ELR (cell line): Measurements from ENCODE around the gene CPXM1.
A peak's percentile ranks its signal among the peaks of the same experiment; 100 is the strongest.
"Not testable (repeated sequence)": the region's sequence is repeated elsewhere in the genome, so short reads cannot be mapped to it uniquely, and the experiment has no call there.

ENCODE experiments used
- DNase-seq: peaks from one replicate; pipeline ENCODE4 v3.0.0-alpha.2; 2015; ENCODE audit warnings: low read depth

Gene CPXM1

GRCh38 chr20:2800521-2801285 lies at the start of gene CPXM1:
CPXM1 (minus strand) TSS chr20:2800627; CDS start chr20:2800572, 55 bp downstream.
- no peak for DNase-seq

- no peak for DNase-seq
These were observed 49.1 kb upstream of the CPXM1 start for GRCh38 chr20:2849529-2849928.

- DNase-seq = no peak
These were observed 47.4 kb upstream of the CPXM1 start for GRCh38 chr20:2847802-2848201.

- no peak for DNase-seq
These were observed 46.3 kb upstream of the CPXM1 start for GRCh38 chr20:2846698-2847097.

GRCh38 chr20:2845607-2846006 lies 45.2 kb upstream of the CPXM1 start:
- no peak for DNase-seq

- DNase-seq = peak; percentile 83
These were observed 40.6 kb upstream of the CPXM1 start for GRCh38 chr20:2840967-2841531.

- peak; percentile 88 for DNase-seq
These were observed 39.9 kb upstream of the CPXM1 start, which contains the start of the genes PCED1A and VPS16 for GRCh38 chr20:2840138-2840966. PCED1A (minus strand) TSS chr20:2840655; CDS start chr20:2839912, 743 bp downstream. VPS16 (plus strand) TSS chr20:2840745; CDS start chr20:2840775, 30 bp downstream.

GRCh38 chr20:2839732-2840137 lies 39.3 kb upstream of the CPXM1 start:
- DNase-seq = no peak

GRCh38 chr20:2838847-2839671 lies 38.6 kb upstream of the CPXM1 start:
- no peak for DNase-seq

GRCh38 chr20:2838170-2838797 lies 37.9 kb upstream of the CPXM1 start:
- no peak for DNase-seq

- DNase-seq = peak; percentile 28
These were observed 37.0 kb upstream of the CPXM1 start for GRCh38 chr20:2837221-2837960.

GRCh38 chr20:2836035-2836434 lies 35.6 kb upstream of the CPXM1 start:
- DNase-seq = no peak

GRCh38 chr20:2835331-2835796 lies 34.9 kb upstream of the CPXM1 start:
- DNase-seq = no peak

GRCh38 chr20:2834401-2835110 lies 34.1 kb upstream of the CPXM1 start:
- DNase-seq = no peak

GRCh38 chr20:2833761-2834160 lies 33.3 kb upstream of the CPXM1 start:
- no peak for DNase-seq

GRCh38 chr20:2831206-2831605 lies 30.8 kb upstream of the CPXM1 start:
- DNase-seq = not testable (repeated sequence)

- no peak for DNase-seq
These were observed 28.9 kb upstream of the CPXM1 start for GRCh38 chr20:2829376-2829775.

- no peak for DNase-seq
These were observed 26.2 kb upstream of the CPXM1 start for GRCh38 chr20:2826655-2827054.

- DNase-seq = no peak
These were observed 25.3 kb upstream of the CPXM1 start for GRCh38 chr20:2825761-2826160.

- DNase-seq = no peak
These were observed 21.6 kb upstream of the CPXM1 start for GRCh38 chr20:2822073-2822472.
